Measurements from ENCODE around the gene DNAJC13.

The DNAJC13 gene

DNA sequence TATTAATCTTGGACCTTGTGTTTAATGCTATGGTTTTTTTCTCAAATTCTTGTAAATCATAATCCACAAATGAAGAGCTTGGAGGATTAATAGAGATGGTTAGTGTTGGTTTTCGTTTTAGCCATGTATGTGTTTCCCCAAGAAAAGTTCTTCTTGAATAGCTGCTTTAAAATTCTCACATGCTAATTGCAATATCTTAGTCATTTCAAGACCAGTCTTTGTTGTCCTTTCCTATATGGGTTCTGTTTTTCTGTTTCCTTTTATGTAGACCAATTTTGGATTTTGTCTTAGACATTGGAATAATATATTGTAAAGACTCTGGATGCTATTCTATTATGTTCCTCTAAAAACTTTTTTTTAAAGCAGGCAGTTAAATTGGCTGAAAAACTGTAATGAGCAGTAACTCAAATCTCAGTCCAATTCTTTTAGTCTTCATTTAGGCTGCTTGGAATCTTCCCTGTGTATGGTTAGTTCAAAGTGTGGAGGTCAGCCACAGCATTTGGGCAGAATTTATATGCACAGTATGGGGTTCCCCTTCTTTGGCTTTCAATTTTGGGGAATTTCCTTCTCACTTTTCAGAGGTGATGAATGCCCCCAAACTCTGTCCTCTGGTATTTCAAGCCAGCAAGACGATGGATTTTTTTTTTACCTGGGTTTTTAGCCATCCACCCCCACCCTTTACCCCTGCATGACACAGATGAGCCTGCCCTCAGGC lies 39.1 kb upstream of the DNAJC13 start:
- TF ChIP-seq EP300 (IDR thresholded peaks at IDR 0.05; ENCODE audit: borderline replicate concordance) (no peak), TEAD4 (IDR thresholded peaks at IDR 0.05) (no peak), ZBTB7A (IDR thresholded peaks at IDR 0.05; ENCODE audit: low read depth) (no peak), RAD21 (IDR thresholded peaks at IDR 0.05; ENCODE audit: low read depth) (no peak), TCF12 (IDR thresholded peaks at IDR 0.05; ENCODE audit: low read depth) (no peak), FOXM1 (IDR thresholded peaks at IDR 0.05; ENCODE audit: borderline replicate concordance, low read depth) (no peak)

DNA sequence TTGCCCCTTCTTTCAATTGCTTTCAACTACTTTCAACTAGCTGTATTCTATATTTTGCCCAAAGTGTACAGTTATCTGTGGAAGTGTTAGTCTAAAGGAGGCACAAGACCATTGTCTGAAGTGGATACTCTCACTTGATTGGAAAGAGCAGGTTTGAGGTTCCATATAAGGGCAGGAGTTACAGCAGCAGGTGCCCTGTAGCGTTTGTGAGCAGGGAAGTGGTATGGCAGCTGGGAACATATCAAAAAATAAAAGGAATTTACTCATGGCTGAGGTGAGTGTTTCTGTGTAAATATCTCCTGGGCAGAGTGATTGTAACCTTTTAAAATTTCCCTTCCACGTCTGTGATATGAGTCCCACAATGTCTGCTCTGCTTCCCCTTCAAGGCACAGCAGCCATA lies 38.5 kb upstream of the DNAJC13 start:
- TF ChIP-seq, protein P1, sequence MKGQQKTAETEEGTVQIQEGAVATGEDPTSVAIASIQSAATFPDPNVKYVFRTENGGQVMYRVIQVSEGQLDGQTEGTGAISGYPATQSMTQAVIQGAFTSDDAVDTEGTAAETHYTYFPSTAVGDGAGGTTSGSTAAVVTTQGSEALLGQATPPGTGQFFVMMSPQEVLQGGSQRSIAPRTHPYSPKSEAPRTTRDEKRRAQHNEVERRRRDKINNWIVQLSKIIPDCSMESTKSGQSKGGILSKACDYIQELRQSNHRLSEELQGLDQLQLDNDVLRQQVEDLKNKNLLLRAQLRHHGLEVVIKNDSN (IDR thresholded peaks at IDR 0.05) = no peak
- TF ChIP-seq YY1 (IDR thresholded peaks at IDR 0.05; ENCODE audit: low read depth) (no peak), TEAD4 (IDR thresholded peaks at IDR 0.05) (no peak), FOXM1 (IDR thresholded peaks at IDR 0.05; ENCODE audit: borderline replicate concordance, low read depth) (no peak), EGR1 (IDR thresholded peaks at IDR 0.05) (no peak)
- TF ChIP-seq, protein P2, sequence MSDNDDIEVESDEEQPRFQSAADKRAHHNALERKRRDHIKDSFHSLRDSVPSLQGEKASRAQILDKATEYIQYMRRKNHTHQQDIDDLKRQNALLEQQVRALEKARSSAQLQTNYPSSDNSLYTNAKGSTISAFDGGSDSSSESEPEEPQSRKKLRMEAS (IDR thresholded peaks at IDR 0.05) = no peak

DNA sequence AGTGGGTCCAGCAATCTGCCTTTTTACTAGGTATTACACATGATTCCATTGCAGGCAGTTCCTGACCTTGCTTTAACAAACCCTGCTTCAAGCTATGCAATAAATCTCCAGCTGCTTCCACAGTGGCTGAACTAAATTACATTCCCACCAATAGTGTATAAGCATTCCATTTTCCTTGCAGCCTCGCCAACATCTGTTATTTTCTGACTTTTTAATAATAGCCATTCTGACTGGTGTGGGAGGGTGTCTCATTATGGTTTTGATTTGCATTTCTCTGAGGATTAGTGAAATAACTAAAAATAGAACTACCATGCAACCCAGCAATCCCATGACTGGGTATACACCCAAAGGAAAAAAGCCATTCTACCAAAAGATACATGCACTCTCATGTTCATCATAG lies 36.4 kb upstream of the DNAJC13 start:
- TF ChIP-seq, protein P2 (IDR thresholded peaks at IDR 0.05) = no peak
- TF ChIP-seq TAF1 (IDR thresholded peaks at IDR 0.05; ENCODE audit: low read depth) (no peak), CEBPB (IDR thresholded peaks at IDR 0.05) (no peak), EP300 (IDR thresholded peaks at IDR 0.05; ENCODE audit: borderline replicate concordance) (no peak), TCF12 (IDR thresholded peaks at IDR 0.05; ENCODE audit: low read depth) (no peak), ZBTB7A (IDR thresholded peaks at IDR 0.05; ENCODE audit: low read depth) (no peak), RAD21 (IDR thresholded peaks at IDR 0.05; ENCODE audit: low read depth) (no peak), NFIC (IDR thresholded peaks at IDR 0.05) (no peak), YY1 (IDR thresholded peaks at IDR 0.05; ENCODE audit: low read depth) (no peak), TEAD4 (IDR thresholded peaks at IDR 0.05) (no peak), FOXM1 (IDR thresholded peaks at IDR 0.05; ENCODE audit: borderline replicate concordance, low read depth) (no peak), EGR1 (IDR thresholded peaks at IDR 0.05) (no peak), CREB1 (IDR thresholded peaks at IDR 0.05; ENCODE audit: low read depth) (no peak)
- TF ChIP-seq, protein P3, sequence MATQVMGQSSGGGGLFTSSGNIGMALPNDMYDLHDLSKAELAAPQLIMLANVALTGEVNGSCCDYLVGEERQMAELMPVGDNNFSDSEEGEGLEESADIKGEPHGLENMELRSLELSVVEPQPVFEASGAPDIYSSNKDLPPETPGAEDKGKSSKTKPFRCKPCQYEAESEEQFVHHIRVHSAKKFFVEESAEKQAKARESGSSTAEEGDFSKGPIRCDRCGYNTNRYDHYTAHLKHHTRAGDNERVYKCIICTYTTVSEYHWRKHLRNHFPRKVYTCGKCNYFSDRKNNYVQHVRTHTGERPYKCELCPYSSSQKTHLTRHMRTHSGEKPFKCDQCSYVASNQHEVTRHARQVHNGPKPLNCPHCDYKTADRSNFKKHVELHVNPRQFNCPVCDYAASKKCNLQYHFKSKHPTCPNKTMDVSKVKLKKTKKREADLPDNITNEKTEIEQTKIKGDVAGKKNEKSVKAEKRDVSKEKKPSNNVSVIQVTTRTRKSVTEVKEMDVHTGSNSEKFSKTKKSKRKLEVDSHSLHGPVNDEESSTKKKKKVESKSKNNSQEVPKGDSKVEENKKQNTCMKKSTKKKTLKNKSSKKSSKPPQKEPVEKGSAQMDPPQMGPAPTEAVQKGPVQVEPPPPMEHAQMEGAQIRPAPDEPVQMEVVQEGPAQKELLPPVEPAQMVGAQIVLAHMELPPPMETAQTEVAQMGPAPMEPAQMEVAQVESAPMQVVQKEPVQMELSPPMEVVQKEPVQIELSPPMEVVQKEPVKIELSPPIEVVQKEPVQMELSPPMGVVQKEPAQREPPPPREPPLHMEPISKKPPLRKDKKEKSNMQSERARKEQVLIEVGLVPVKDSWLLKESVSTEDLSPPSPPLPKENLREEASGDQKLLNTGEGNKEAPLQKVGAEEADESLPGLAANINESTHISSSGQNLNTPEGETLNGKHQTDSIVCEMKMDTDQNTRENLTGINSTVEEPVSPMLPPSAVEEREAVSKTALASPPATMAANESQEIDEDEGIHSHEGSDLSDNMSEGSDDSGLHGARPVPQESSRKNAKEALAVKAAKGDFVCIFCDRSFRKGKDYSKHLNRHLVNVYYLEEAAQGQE (IDR thresholded peaks at IDR 0.05; ENCODE audit: low read depth) = no peak
- TF ChIP-seq, protein P1 (IDR thresholded peaks at IDR 0.05) = no peak

DNA sequence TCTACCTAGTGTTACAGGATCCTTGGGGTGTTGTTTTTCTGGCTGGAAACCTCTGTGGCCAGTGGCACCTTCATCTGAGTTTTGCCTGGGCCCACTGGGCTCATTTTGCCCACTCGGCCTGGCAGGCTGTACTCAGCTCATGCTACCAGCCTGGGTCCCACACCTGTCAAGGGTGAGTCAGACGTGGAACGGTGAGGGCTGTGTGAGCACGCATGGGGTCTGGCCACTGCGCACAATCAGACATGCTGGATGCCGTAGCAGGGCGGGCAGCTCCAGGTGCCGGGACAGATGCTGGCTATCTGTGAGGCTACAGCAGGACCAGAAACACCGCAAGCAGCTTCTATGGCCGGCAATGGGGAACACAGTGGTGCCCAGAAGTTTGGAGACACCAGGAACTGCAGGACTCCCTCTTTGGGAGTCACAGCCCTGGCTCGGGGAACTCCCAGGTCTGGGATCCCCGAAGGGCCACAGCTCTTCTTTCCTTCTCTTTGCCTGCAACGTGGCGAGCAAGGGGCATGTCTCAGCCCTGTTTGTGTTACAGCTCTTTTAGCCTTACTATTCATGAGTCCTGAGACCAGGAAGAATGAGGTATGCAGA lies 35.9 kb upstream of the DNAJC13 start:
- no peak for TF ChIP-seq RAD21 (IDR thresholded peaks at IDR 0.05; ENCODE audit: low read depth)
- TF ChIP-seq FOXM1 (IDR thresholded peaks at IDR 0.05; ENCODE audit: borderline replicate concordance, low read depth) = no peak
- TF ChIP-seq, protein P1 (IDR thresholded peaks at IDR 0.05) = no peak
- TF ChIP-seq TCF12 (IDR thresholded peaks at IDR 0.05; ENCODE audit: low read depth) = no peak
- TF ChIP-seq, protein P2 (IDR thresholded peaks at IDR 0.05) = no peak
- TF ChIP-seq, protein P3 (IDR thresholded peaks at IDR 0.05; ENCODE audit: low read depth) = no peak
- no peak for TF ChIP-seq CREB1 (IDR thresholded peaks at IDR 0.05; ENCODE audit: low read depth)
- no peak for TF ChIP-seq YY1 (IDR thresholded peaks at IDR 0.05; ENCODE audit: low read depth)
- no peak for TF ChIP-seq EGR1 (IDR thresholded peaks at IDR 0.05)
- no peak for TF ChIP-seq CEBPB (IDR thresholded peaks at IDR 0.05)
- TF ChIP-seq TAF1 (IDR thresholded peaks at IDR 0.05; ENCODE audit: low read depth) = no peak
- TF ChIP-seq NFIC (IDR thresholded peaks at IDR 0.05) = no peak
- no peak for TF ChIP-seq EP300 (IDR thresholded peaks at IDR 0.05; ENCODE audit: borderline replicate concordance)
- no peak for TF ChIP-seq TEAD4 (IDR thresholded peaks at IDR 0.05)
- no peak for TF ChIP-seq ZBTB7A (IDR thresholded peaks at IDR 0.05; ENCODE audit: low read depth)

DNA sequence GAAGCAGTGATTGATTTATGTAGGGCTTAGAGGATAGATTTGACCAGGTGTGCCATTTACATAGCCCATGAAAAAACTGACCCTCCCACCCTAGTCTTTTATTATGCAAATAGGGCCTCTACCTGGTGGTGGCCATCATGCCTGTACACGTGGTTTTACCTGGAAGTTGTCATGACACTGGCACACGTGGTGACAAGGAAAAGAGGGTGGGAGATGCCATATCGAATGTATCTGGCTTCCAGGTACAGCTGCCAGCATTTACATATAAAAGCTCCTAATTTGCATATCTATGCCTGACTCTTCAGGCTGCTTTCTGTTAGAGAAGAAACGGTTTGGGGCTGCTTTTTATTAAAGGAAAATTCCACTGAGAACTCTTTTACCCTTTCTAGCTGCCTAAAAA lies 35.0 kb upstream of the DNAJC13 start:
- TF ChIP-seq, protein P3 (IDR thresholded peaks at IDR 0.05; ENCODE audit: low read depth) = no peak
- no peak for TF ChIP-seq NFIC (IDR thresholded peaks at IDR 0.05)
- no peak for TF ChIP-seq TAF1 (IDR thresholded peaks at IDR 0.05; ENCODE audit: low read depth)
- no peak for TF ChIP-seq EGR1 (IDR thresholded peaks at IDR 0.05)
- TF ChIP-seq EP300 (IDR thresholded peaks at IDR 0.05; ENCODE audit: borderline replicate concordance) = no peak
- TF ChIP-seq, protein P1 (IDR thresholded peaks at IDR 0.05) = no peak
- TF ChIP-seq YY1 (IDR thresholded peaks at IDR 0.05; ENCODE audit: low read depth) = no peak
- no peak for TF ChIP-seq FOXM1 (IDR thresholded peaks at IDR 0.05; ENCODE audit: borderline replicate concordance, low read depth)
- no peak for TF ChIP-seq ZBTB7A (IDR thresholded peaks at IDR 0.05; ENCODE audit: low read depth)
- no peak for TF ChIP-seq CEBPB (IDR thresholded peaks at IDR 0.05)
